ENCODE results near the gene TRAPPC10.
"Not testable (repeated sequence)": the region's sequence is repeated elsewhere in the genome, so short reads cannot be mapped to it uniquely, and the experiment has no call there.

Gene TRAPPC10

DNA sequence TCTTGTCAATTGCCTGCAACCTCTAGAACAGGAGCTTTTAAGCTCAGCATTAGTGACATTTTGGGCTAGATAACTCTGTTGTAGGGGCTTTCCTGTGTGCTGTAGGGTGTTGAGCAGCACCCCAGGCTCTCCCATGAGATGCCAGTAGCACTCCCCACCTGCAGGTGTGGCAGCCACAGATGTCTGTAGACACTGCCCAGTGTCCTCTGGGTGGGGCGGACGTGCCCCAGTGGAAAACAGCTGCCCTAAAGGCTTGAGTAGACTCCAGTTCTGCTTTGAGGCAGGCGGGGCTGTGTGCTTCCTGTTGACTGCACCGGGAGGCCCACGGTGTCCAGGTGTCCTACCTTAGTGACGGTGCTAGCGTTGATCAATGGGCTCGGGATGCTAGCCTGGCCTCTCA, 78.2 kb downstream of the TRAPPC10 start:
- no peak for DNase-seq (ENCODE audit: low read depth)

DNA sequence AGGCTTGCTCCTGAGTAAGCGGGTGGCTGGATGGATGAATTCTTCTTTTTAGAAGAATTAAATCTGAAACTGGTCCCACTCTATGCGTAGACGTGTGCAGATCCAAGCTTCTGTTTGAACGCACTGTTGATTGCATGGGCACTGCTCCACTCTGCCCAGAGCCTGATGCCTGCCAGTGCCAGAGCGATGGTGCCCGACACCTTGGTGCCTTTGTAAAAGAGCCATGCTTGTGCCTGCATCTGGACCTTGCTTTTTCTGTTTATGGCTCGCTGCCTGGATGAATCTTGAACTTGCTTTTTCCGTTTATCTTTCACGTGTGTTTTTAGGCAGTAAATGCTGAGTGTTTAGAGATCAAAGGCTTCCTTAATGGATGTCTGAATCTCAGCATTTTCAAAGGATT, 80.1 kb downstream of the TRAPPC10 start:
- DNase-seq (ENCODE audit: low read depth), result no peak

DNA sequence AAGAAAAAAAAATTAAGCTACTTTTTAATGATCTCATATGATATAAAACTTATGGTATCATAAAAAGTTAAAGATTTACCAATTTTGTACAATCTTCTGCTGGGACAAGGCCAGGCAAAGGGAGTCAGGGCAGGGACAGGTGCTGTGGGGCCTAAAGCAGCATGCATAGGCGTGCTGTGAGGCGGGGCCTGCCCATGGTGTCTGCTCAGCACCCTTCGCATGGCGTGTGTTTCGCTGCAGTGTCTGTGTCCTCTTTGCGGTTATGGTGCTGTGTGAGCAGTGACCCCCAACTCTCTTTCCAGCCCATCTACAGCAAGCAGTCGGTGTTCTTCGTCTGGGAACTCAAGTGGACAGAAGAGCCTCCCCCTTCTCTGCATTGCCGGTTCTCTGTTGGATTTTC, 81.7 kb downstream of the TRAPPC10 start:
- DNase-seq (ENCODE audit: low read depth), result no peak

DNA sequence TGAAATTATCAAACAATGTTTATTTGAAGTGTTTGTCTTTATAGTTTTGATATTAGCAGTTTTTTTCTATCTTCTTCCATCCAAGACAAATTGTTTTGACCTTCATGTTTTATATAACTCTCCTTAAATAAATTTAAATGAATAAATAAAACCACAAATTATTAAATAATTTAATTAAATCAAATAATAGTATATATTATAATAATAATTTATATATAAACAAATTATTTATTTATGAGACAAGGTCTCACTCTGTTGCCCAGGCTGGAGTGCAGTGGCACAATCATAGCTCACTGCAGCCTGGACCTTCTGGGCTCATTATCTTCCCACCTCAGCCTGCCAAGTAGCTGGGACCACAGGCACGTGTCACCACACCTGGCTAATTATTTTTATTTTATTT, 82.7 kb downstream of the TRAPPC10 start:
- DNase-seq (ENCODE audit: low read depth), result no peak

GRCh38 chr21:44098507-44098906, 86.4 kb downstream of the TRAPPC10 start:
- not testable (repeated sequence) for DNase-seq (ENCODE audit: low read depth)

DNA sequence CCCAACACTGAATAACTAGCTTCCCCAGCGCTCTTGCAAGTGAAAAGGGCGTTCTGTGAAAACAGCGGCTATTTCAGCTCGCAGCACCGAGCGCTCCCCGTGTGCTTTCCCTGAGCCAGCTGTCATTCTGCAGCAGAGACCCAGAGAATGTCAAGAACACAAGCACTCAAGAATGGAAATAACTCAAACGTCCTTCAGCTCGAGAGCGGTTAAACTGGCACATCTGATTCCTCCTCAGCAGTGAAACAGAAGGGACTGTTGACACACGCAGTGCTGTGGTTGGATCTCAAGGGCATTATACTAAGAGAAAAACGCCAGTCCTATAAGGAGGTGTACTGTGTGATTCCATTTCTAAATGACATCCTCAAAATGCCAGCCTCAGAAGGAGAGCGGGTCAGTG, 86.9 kb downstream of the TRAPPC10 start:
- not testable (repeated sequence) for DNase-seq (ENCODE audit: low read depth)

DNA sequence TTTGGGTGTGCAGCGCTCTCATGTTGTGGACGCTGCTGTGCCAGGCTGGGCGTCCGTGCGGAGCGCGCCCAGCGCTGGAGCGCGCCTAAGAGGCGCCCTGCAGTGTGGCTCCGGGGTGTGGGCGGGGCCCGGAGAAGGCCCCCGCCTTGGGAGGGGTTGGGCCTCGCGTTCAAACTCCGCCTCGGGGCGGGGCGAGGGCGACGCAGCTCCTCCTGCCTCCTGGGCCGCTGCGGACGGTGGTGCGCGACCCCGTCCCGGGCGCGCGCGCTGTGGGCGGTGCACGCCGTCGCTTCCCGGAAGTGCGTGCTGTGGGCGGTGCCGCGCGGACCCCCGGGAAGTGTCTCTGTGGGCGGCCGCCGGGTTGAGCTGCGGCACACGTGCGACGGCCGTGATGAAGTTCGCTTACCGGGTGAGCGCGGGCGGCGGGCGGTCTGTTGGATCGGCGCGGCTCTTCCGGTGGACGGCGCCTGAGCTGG, 95.0 kb downstream of the TRAPPC10 start, which contains the start of gene PWP2:
PWP2 (plus strand) TSS at position 374 of the 476 bp plus-strand sequence; CDS start at position 392, 18 bp downstream.
- not testable (repeated sequence) for DNase-seq (ENCODE audit: low read depth)

- not testable (repeated sequence) for DNase-seq (ENCODE audit: low read depth)
Measured at GRCh38 chr21:44107589-44107988, 95.5 kb downstream of the TRAPPC10 start.

- DNase-seq (ENCODE audit: low read depth), result not testable (repeated sequence)
Measured at GRCh38 chr21:44113702-44114371, 101.7 kb downstream of the TRAPPC10 start.

GRCh38 chr21:44122131-44122530, 110.0 kb downstream of the TRAPPC10 start:
- not testable (repeated sequence) for DNase-seq (ENCODE audit: low read depth)

DNA sequence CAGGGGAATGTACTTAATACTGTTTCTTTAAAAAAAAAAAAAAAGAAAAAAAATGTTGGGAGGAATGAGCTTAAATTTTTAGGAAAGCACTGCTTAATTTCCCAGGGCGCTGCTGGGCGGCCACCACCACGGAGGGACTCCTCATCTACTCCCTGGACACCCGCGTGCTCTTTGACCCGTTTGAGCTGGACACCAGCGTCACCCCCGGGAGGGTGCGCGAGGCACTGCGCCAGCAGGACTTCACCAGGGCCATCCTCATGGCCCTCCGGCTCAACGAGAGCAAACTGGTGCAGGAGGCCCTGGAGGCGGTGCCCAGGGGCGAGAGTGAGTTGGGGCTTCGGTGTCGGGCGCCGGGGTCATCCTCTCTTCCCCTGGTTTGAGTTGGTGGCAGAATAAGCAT, 115.7 kb downstream of the TRAPPC10 start:
- DNase-seq (ENCODE audit: low read depth), result not testable (repeated sequence)

DNA sequence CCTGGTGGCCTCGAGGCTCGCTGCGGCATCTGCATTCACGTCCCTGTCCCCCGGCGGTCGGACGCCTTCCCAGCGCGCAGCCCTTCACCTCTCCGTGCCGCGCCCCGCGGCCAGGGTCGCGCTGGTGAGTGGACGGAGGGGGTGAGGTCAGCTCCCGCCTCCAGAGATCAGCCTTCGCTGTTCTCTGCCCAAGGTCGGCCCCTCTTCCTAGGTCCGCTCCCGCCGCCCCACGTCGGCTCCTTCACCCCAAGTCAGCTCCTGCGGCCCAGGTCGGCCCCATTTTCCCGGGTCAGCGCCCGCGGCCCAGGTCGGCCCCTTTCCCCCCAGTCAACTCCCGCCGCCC, 121.6 kb downstream of the TRAPPC10 start:
- not testable (repeated sequence) for DNase-seq (ENCODE audit: low read depth)

GRCh38 chr21:44134732-44135131, 122.6 kb downstream of the TRAPPC10 start:
- not testable (repeated sequence) for DNase-seq (ENCODE audit: low read depth)

- not testable (repeated sequence) for DNase-seq (ENCODE audit: low read depth)
Measured at GRCh38 chr21:44138039-44138438, 125.9 kb downstream of the TRAPPC10 start.

DNA sequence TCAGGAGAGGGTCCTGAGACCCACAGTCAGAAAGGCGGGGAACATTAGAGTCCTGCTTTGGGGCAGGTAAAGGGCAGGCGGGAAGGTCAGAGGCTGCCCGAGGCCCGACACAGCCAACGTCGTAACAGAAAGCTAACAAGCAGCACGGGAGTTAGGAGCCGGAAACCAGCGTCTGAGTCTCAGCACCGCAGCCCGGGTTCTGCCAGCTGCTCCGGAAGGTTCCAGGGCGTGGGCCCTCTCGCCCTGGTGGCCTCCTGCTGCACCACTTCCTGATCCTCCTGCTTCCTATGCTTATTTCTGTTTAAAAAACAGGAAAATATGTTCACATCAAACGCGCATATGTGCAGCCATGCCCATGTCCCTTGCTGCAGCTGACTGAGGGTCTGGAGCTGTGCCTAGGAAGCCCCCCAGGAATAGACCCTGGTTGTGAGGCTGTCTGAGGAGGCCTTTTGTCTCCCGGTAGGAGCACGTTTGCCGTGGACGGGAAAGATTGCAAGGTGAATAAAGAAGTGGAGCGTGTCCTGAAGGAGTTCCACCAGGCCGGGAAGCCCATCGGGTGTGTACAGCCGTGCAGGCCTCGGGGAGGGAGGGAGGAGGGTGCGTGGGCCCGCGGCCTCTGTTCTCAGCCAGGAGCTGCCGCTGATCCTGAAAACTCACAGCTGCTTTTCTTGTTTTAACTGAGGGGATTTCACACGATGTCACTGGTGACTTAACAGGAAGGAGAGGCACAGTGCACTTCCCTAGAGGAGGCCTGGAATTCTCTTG, 127.9 kb downstream of the TRAPPC10 start:
- DNase-seq (ENCODE audit: low read depth), result not testable (repeated sequence)

- not testable (repeated sequence) for DNase-seq (ENCODE audit: low read depth)
Measured at GRCh38 chr21:44140552-44140932, 128.4 kb downstream of the TRAPPC10 start.

GRCh38 chr21:44142470-44142869, 130.4 kb downstream of the TRAPPC10 start:
- not testable (repeated sequence) for DNase-seq (ENCODE audit: low read depth)

DNA sequence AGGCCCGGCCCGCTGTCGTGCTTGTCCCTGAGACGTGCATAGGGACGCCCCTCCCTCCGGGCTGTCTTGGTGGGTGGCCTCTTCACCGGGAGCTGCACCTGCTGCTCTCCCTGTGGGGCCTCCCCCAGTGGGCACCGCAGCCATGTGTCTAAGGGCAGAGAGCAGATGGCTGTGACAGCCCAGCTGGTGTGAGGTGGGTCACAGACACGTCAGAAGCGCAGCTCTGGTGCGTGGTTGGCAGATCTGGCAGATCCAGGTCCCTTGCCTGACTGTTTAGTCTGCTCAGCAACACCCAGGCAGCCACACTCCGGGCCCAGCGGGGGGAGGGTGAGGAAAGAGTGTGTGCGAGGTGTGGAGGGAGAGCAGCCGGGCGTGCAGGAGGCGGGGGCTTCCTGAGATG, 131.3 kb downstream of the TRAPPC10 start:
- not testable (repeated sequence) for DNase-seq (ENCODE audit: low read depth)

- DNase-seq (ENCODE audit: low read depth), result not testable (repeated sequence)
Measured at GRCh38 chr21:44143996-44144395, 131.9 kb downstream of the TRAPPC10 start.

DNA sequence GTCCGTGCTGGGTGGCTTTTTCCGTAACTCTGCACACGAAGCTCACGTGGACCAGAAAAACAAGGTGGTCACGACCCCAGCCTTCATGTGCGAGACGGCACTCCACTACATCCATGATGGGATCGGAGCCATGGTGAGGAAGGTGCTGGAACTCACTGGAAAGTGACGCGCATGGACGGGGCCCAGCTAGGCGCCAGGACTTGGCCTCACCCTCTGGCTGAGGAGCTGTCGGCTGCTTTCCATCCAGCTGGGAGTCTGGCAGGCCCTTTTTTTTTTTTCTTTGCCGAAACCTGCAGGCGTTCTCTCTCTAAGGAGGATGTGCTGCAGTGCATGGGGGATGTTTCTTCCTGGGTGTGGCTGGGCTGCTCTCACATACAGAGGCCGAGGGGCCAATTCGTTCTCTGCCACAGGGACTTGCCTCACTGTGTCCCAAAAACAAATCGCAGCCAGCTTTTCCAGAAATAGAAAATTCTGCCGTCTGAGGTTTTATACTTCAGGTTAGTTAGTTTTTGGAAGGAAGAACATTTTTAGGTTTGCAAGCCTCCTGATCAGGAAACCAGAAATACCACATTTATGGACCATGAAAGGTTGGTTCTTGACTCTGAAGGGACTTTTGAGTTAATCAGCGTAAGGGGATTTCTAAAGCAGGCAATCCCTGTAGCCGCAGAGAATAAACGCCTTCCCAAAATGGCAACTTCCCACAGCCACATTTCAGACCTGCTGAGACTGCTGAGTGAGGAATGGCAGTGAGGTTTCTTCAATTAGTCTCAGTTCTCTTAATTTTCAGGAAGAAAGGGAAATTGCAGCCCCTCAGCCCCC, 132.9 kb downstream of the TRAPPC10 start:
- DNase-seq (ENCODE audit: low read depth), result not testable (repeated sequence)

GRCh38 chr21:44145616-44146015, 133.5 kb downstream of the TRAPPC10 start:
- DNase-seq (ENCODE audit: low read depth), result not testable (repeated sequence)

DNA sequence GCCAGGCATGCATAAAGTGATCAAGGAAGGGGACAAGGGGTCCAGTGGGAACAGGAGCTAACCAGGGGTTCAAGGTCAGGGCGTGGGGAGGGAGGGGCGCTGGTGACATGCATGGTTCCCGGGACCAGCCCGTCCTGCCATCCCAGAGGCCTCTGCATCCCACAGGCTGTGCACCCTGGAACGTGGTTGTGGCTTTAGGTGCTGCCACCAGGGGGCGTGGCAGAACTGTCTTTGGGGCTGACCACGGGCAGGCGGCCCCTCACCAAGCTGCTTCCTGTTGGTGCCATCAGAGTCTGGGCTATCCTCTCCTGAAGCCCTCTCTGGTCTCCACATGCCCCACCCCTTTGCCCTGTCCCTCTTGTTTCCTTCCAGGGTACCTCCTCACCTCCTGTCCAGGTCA, 135.0 kb downstream of the TRAPPC10 start:
- not testable (repeated sequence) for DNase-seq (ENCODE audit: low read depth)
